GM04503 (cell line): ENCODE results near the gene ALB.

Experiments used
- DNase-seq: peaks from one replicate; pipeline ENCODE4 v3.0.0-alpha.2; 2012; ENCODE audit warnings: low read depth

Gene ALB

GRCh38 chr4:73409012-73409862 is 5.2 kb downstream of the ALB start:
- no peak for DNase-seq

GRCh38 chr4:73409978-73410548 is 6.0 kb downstream of the ALB start:
- DNase-seq, result no peak

- no peak for DNase-seq
Observed at GRCh38 chr4:73410916-73411730, 7.0 kb downstream of the ALB start.

GRCh38 chr4:73411731-73412414 is 7.8 kb downstream of the ALB start:
- no peak for DNase-seq

GRCh38 chr4:73413294-73413755 is 9.2 kb downstream of the ALB start:
- DNase-seq, result no peak

- no peak for DNase-seq
Observed at GRCh38 chr4:73414936-73415271, 10.8 kb downstream of the ALB start.

- DNase-seq, result no peak
Observed at GRCh38 chr4:73415807-73416238, 11.7 kb downstream of the ALB start.

- no peak for DNase-seq
Observed at GRCh38 chr4:73416423-73417087, 12.5 kb downstream of the ALB start.

- no peak for DNase-seq
Observed at GRCh38 chr4:73417342-73417741, 13.3 kb downstream of the ALB start.

- no peak for DNase-seq
Observed at GRCh38 chr4:73417973-73418372, 13.9 kb downstream of the ALB start.

GRCh38 chr4:73418677-73419076 is 14.6 kb downstream of the ALB start:
- no peak for DNase-seq

GRCh38 chr4:73419106-73420038 is 15.3 kb downstream of the ALB start:
- no peak for DNase-seq

- DNase-seq, result no peak
Observed at GRCh38 chr4:73420615-73421014, 16.5 kb downstream of the ALB start.

GRCh38 chr4:73421708-73422457 is 17.8 kb downstream of the ALB start:
- DNase-seq, result no peak

- DNase-seq, result no peak
Observed at GRCh38 chr4:73422458-73422752, 18.3 kb downstream of the ALB start.

GRCh38 chr4:73423184-73423583 is 19.1 kb downstream of the ALB start:
- DNase-seq, result no peak

- DNase-seq, result no peak
Observed at GRCh38 chr4:73426666-73427065, 22.6 kb downstream of the ALB start.

- DNase-seq, result no peak
Observed at GRCh38 chr4:73429118-73429517, 25.0 kb downstream of the ALB start.

- no peak for DNase-seq
Observed at GRCh38 chr4:73429826-73430587, 25.9 kb downstream of the ALB start.
